PFSK-1 (cell line): Measurements from ENCODE around the gene PALD1.

Experiments
- FOXP2 ChIP-seq: optimal IDR thresholded peaks from 2 replicates; pipeline ENCODE3; 2011; ENCODE audit warnings: borderline replicate concordance, control low read depth, inconsistent platforms; ENCODE audit not compliant: insufficient read depth; ENCODE audit errors: extremely low read length, extremely low read depth
- POLR2AphosphoS5 ChIP-seq: IDR thresholded peaks from 2 replicates; pipeline ENCODE4 v1.6.1; 2012; ENCODE audit warnings: low read depth, mild to moderate bottlenecking, control low read depth, low read length, moderate library complexity
- SIN3A ChIP-seq: IDR thresholded peaks from 2 replicates; pipeline ENCODE4 v1.6.1; 2012; ENCODE audit warnings: mild to moderate bottlenecking, low read length, moderate library complexity, borderline replicate concordance; ENCODE audit not compliant: insufficient read depth
- TAF1 ChIP-seq: IDR thresholded peaks from 2 replicates; pipeline ENCODE4 v1.6.1; 2012; ENCODE audit warnings: low read length, control low read depth, borderline replicate concordance; ENCODE audit not compliant: insufficient read depth
- TF ChIP-seq, protein P1 (sequence below), 2 experiments: IDR thresholded peaks; 2 replicates each; pipeline versions ENCODE4 v1.6.1 to v1.8.0; 2011 to 2012; ENCODE audit warnings: low read depth in 2 of 2, low read length in 2 of 2, control low read depth in 1 of 2, inconsistent platforms in 1 of 2, mild to moderate bottlenecking in 1 of 2, moderate library complexity in 1 of 2; ENCODE audit not compliant: insufficient read depth in 1 of 2

PALD1 gene

DNA sequence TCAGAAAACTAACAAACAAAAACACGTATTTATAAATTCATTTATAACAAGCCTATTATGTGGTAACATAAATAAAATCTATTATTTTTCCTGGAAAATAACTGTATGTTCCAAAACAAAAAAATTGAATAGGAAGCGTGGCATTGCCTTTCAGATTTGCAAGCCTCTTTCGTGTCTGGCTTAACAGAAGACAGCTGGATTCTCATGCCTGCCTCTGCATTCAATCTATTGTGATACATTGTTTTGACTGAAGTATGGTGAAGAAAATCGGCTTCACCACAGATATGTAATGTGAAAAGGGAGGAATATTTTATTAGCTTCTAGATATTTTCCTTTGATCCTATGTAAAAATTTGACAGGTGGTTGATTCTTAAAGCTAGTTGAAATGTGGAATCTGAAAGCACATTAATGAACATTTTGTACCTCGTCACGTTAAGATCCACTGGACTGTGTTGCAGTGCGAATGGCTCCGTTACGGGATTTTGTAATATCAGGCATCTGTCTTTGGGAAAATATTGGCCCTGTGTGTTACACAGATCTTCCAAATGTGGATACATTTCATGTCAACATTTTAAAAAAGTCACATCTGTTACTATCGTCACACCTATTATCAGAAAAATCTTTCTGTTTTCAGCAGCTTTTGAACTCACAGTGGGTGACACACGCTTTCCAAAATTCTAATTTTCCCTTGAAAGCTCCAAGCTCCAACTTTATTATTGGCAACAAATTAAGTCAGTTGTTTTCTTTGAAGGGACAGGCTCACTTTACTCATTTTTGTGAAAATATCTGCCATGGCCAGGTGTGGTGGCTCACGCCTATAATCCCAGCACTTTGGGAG, 26.2 kb downstream of the PALD1 start:
- no peak for TF ChIP-seq SIN3A
- TF ChIP-seq TAF1 = no peak
- no peak for TF ChIP-seq POLR2AphosphoS5
- TF ChIP-seq FOXP2 = no peak

DNA sequence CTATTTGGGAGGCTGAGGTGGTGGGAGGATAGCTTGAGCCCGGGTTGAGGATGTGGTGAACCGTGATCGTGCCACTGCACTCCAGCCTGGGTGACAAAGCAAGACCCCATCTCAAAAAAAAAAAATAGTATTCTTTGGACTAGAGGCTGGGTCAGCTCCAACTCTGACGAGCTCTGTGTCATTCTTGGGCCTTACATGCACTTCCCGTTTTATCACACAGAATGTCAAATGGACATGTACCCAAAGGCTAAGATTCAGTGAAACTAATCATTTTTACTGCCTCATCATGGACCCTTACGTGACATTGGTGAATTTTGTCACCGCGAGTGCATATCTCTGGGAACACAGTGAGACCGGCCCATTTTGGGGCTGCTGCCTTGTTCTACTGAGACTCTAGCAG, 27.3 kb downstream of the PALD1 start:
- TF ChIP-seq POLR2AphosphoS5 = no peak
- no peak for TF ChIP-seq FOXP2
- TF ChIP-seq, protein P1, sequence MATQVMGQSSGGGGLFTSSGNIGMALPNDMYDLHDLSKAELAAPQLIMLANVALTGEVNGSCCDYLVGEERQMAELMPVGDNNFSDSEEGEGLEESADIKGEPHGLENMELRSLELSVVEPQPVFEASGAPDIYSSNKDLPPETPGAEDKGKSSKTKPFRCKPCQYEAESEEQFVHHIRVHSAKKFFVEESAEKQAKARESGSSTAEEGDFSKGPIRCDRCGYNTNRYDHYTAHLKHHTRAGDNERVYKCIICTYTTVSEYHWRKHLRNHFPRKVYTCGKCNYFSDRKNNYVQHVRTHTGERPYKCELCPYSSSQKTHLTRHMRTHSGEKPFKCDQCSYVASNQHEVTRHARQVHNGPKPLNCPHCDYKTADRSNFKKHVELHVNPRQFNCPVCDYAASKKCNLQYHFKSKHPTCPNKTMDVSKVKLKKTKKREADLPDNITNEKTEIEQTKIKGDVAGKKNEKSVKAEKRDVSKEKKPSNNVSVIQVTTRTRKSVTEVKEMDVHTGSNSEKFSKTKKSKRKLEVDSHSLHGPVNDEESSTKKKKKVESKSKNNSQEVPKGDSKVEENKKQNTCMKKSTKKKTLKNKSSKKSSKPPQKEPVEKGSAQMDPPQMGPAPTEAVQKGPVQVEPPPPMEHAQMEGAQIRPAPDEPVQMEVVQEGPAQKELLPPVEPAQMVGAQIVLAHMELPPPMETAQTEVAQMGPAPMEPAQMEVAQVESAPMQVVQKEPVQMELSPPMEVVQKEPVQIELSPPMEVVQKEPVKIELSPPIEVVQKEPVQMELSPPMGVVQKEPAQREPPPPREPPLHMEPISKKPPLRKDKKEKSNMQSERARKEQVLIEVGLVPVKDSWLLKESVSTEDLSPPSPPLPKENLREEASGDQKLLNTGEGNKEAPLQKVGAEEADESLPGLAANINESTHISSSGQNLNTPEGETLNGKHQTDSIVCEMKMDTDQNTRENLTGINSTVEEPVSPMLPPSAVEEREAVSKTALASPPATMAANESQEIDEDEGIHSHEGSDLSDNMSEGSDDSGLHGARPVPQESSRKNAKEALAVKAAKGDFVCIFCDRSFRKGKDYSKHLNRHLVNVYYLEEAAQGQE (IDR thresholded peaks at IDR 0.05; ENCODE audit: insufficient read depth in 1 of 2, low read depth in 2 of 2, low read length in 2 of 2) = no peak
- TF ChIP-seq TAF1 = no peak
- TF ChIP-seq SIN3A = no peak

DNA sequence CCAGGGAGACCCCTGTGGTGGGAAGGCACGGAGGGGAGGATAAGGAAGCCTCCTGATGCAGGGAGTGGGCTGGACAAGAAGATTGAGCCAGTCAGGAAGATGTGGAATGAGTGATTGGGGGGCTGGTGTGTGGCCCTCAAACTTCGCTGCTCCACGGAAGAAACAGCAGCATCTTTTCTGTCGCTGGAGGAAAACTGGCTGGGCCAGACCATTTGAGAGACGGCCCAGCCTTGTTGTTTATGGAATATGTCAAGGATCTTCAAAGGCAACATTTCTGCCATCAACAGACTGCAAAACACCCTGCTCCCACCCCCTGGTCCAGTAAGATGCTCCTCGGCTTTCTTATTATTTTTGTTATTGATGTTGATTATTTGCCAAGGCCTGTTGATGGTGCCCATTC, 29.4 kb downstream of the PALD1 start:
- no peak for TF ChIP-seq FOXP2
- TF ChIP-seq POLR2AphosphoS5 = no peak
- no peak for TF ChIP-seq TAF1
- TF ChIP-seq SIN3A = no peak
- TF ChIP-seq, protein P1 (IDR thresholded peaks at IDR 0.05; ENCODE audit: insufficient read depth in 1 of 2, low read depth in 2 of 2, low read length in 2 of 2) = no peak

DNA sequence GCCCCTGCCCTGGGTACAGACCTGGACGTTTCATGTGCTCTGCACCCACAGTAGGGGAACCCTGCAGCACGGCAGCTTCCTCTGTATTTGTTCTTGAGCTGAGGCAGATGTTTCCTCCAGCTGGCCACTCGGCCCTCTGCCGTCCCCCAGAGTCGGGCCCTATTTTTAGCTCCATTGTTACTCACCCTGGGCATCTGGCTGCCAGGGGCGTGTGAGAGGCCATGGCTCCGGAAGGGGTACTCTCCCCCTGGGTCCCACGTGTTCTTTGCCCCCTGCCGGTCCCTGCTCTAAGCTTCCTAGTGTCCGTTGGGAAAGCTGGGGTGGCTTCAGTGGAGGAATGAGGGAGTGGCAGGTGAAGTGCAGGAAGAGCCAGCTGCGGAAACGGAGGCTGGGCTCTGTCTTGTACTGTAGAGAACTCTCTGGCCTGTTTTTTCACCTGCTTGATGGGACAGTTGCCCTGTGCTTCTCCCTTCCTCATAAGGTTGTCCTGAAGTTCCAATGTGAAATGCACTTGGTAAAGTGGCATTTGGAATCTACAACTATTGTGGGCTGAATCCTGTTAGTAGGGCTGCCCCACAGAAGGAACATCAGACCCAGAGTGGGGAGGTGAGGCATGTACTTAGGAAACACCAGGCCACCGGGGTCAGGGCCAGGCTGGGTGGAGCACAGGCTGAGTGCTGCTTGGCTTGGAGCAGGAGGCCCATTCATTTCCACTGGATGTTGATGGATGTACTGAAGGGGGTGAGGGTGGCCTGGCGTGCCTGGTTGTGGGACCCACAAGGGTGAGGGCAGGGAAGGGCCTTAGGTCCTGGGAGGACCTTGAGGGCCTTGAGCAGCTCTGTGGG, 30.6 kb downstream of the PALD1 start:
- TF ChIP-seq, protein P1 (IDR thresholded peaks at IDR 0.05; ENCODE audit: insufficient read depth in 1 of 2, low read depth in 2 of 2, low read length in 2 of 2) = no peak
- TF ChIP-seq TAF1 (no peak), POLR2AphosphoS5 (no peak), SIN3A (no peak), FOXP2 (no peak)

DNA sequence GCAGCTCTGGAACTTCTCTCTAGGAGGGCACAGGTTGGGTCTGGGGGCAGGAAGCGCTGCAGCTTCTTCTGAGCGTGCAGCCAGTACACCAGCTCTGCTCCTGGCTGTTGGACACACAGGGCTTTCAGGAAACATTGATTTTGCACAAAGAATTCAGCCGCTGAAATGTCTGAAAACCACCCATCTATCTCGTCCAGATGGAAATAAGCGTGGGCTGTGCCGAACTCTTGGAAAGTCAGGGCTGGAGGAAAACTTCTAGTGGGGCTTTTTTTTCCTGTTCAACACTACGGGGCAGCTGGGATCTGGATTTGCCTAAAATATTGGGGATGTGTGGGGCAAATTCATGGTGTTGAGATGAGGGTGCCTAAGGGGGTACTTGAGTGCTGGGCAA, 31.2 kb downstream of the PALD1 start:
- TF ChIP-seq POLR2AphosphoS5 (no peak), TAF1 (no peak), FOXP2 (no peak), SIN3A (no peak)
- TF ChIP-seq, protein P1 (IDR thresholded peaks at IDR 0.05; ENCODE audit: insufficient read depth in 1 of 2, low read depth in 2 of 2, low read length in 2 of 2) = no peak
